Measurements from ENCODE around the gene XBP1.
A peak's percentile ranks its signal among the peaks of the same experiment; 100 is the strongest.
"Not testable (repeated sequence)": the region's sequence is repeated elsewhere in the genome, so short reads cannot be mapped to it uniquely, and the experiment has no call there.

Gene XBP1

DNA sequence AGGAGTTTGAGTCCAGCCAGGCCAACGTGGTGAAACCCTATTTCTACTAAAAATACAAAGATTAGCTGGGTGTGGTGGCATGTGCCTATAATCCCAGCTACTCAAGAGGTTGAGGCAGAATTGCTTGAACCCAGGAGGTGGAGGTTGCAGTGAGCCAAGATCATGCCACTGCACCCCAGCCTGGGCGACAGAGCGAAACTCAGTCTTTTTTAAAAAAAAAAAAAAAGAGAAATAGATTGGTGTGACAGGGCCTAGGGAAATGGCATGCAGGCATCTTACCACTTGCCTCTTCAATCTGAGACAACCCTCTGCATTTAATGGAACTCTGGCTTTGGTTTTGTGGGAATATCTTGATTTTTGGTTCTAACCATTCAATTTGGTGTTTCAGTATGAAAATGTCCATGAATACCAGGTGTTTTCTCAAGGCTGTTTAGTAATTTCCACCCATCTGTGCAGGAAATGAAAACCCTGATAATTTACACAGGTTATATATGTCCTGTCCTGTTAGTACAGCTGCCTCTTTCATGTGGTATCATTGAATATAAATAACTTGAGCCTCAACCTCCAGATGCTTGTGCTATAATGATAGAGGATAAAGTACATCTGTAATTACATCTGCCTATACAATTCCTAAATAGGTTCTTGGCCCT lies 8.4 kb downstream of the XBP1 start:
- DNase-seq (ENCODE audit: low spot score), result no peak

DNA sequence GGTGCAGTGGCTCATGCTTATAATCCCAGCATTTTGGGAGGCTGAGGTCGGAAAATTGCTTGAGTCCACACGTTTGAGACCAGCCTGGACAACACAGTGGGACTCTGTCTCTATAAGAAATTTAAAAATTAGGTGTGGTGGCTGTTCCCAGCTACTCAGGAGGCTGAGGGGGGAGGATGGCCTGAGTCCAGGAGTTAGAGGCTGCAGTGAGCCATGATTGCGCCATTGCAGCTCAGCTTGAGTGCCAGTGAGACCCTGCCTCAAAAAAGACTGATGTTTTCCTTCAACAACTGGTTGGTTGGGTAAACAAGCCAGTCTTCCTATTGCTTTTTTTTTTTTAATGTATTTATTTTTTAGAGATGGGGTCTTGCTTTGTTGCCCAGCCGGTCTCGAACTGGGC lies 9.2 kb downstream of the XBP1 start:
- DNase-seq (ENCODE audit: low spot score), result no peak

DNA sequence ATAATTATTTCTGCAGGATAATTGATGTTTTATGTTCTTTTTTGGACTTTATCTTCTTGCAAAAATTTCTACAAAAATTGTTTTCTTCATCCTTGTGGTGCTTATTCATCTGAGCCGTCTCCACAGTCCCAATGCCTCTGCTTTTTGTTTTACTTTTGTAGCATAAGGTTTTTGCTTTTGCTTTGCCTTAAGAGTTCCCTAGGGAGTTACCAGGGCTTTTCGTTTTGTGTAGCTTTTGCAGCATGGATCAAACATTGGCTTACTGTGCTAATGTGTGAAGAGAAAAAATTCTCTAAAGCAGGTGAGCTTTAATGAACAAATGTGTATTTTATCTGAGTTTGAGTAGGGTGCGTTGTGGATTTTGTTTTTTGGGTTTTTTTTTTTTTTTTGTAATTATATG lies 11.8 kb downstream of the XBP1 start:
- no peak for DNase-seq (ENCODE audit: low spot score)

DNA sequence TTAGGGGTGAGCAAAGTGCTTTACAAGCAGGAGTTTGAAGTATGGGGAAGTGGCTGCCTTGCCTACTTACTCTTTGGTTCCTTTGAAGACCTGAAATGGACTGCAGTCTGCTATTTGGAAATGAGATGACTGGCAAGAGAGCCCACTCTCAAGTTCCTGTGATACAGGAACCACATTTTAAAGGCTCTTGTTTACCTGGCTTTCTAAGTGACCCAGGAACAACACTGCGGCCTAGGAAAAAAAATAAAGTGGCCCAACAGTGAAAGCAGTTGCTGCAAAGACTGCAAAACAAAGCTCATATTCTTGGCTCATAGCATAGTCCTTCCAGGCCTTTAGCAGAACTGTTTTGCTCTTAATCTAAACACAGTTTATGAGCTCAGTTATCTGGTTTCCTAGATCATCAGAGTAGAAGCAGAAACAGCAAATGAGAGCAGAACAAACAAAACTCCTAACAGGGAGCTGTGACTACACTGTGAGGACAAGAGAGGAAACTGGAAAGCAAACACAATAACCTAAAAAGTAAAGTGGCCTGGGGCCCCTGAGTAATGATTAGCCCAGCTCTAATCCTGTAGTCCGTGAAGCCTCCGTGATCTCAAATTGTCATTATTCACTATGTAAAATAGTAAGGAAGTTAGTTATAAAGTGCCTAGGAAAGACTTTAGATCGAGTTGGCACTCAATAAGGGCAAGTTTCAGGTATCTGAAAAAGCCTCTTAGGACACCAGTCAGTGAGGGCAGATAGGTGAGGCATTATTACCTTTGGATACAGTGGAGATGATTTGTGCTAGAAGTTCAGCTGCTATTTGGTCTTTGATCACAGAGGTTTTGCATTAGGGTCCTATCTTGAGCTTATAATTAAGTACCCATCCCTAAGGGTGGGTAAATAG lies 16.3 kb downstream of the XBP1 start:
- DNase-seq (ENCODE audit: low spot score), result no peak

DNA sequence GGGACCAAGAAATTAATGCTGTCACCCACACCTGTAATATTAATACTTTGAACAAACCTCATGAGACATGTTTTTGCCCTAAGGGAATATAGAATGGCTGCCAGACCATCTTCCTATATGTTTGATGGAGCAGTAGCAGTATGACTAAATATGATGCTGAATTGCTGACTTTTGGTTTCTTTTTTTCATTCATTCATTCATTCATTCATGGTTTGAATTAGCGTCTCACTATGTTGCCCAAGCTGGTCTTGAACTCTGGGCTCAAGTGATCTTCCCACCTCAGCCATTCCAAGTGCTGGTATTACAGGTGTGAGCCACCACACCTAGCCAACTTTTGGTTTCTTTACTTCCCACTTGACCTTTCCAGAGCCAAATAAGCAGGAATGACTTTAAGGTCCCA lies 20.1 kb downstream of the XBP1 start:
- no peak for DNase-seq (ENCODE audit: low spot score)

DNA sequence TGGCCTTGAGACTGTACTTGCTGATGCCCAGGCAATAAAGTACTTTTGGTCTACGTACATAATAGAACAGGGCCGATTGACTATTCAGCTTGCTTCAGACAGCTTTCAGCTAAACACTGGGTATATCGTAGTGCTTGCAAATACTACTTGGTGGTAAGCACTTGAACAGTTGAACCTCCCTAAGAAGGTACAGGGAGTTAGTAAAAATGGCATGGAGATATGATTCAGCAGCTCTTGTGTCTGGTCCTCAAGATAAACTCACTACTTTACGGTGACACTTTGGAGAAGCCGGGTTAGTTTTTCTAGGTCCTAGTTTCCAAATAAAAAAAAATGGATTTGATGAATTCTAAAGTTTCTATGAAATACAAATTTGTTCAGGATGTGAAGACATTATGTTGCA lies 20.5 kb downstream of the XBP1 start:
- no peak for DNase-seq (ENCODE audit: low spot score)

DNA sequence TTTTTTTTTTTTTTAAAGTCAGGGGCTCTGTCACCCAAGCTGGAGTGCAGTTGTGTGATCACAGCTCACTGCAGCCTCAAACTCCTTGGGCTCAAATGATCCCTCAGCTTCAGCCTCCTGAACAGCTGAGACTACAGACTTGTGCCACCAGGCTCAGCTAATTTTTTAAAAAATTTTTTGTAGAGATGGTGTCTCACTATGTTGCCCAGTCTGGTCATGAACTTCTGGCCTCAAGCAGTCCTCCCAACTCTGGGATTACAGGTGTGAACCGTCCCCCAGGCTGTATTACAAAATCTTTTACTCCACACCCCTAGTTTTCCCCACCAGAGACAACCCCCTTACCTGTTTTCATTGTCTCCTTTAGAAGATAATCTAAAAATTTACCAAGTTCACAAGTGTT lies 26.0 kb downstream of the XBP1 start:
- no peak for DNase-seq (ENCODE audit: low spot score)

DNA sequence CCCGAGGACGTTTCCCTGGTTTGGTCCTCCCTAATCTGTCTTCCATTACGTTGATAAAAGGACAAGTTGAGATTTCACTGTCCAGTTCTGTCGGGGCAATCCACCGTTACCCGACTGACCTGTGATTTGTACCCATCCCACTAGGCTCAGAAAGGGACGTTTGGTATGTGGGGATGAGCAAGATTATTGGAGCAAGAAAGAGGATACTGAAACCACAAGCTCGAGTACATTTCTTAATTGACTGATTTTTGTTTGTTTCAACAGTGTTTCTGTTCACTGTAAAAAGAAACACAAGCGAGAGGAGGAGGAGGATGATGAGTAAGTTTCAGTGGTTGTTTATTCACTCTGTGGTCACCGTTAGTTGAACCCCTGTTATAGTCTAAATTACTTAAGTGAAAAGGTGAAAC lies 26.9 kb downstream of the XBP1 start:
- DNase-seq (ENCODE audit: low spot score), result peak; percentile 78

DNA sequence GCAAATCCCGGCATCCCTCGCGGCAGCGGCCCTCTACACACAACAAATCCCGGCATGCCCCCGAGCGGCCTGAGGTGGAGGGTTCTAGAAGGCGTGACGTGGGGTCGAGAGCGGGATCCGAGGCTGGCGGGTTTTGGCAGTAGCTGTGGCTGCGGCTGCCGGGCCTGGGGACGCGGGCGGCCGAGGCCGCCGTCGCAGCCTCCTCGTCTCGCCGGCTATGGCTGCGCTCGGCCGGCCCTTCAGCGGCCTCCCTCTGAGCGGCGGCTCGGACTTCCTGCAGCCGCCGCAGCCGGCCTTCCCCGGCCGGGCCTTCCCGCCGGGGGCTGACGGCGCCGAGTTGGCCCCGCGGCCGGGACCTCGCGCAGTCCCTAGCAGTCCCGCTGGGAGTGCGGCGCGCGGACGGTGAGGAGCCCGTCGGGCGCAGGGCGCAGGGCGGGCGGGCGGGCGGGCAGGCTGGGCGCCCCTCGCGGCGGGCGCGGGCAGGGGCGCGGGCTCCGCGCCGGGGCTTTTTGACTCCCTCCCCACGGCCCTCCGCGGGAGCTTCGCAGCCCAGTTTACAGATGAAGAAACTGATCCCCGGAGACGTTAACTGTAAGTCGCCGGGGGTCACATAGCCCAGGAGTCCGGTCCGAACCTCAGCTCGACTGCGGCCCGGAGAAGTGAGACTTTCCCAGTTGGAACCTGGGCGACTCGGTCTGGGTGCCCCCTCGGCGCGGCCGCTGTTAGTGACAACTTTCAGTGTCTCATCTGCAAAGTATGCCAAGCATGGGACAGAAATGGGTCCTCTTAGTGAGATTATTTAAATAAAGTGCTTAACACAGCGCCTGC lies 27.5 kb downstream of the XBP1 start, which contains the start of gene CCDC117:
Gene CCDC117 (plus strand): TSS at position 63 of the 828 bp plus-strand sequence. CDS start 155 bp downstream, at position 218.
- DNase-seq (ENCODE audit: low spot score), result peak; percentile 97

DNA sequence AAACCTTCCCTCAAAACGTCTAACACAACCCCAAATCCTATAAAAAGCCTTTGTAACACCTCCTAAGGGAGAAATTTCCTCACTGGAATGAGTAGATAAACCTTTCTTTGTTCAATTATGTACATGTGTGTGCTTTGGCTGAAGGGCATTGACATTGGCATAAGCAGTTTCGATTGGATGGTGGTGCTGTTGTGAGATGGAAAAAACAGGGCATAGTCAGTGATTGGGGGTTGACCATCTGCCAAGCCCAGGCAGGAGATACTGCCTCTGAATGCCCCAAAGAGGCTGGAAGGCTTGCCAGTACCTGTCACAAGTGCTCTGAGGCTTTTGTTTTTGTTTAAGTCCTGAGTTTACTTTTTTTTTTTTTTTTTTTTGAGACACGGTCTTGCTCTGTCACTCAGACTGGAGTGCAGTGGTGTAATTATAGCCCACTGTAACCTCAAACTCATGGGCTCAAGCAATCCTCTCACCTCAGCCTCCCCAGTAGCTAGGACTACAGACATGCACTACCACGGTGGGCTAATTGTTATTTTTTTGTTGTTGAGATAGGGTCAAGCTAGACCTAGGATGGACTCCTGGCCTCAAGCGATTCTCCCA lies 29.1 kb downstream of the XBP1 start:
- no peak for DNase-seq (ENCODE audit: low spot score)

DNA sequence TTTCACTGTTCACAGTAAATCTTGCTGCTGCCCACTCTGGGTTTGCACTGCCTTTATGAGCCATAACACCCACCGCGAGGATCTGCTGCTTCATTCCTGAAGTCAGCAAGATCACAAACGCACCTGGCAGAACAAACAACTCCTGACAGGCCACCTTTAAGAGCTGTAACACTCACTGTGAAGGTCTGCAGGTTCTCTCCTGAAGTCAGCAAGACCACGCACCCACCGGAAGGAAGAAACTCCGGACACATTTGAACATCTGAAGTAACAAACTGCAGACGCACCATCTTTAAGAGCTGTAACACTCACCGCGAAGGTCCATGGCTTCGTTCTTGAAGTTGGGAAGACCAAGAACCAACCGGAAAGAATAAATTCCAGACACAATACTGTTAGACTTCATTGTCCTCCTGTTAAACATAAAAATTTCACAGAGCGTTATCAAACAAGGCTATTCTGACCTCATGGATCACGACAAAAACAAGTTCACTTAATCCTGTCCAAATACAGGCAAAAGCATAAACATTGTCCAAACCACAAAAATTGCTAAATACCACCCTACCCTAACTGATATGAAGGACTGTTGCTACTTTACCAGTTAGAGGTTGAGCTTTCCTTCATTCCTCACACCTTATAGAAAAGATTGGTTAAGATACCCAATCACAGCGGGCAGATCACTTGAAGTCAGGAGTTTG lies 30.8 kb downstream of the XBP1 start:
- no peak for DNase-seq (ENCODE audit: low spot score)

DNA sequence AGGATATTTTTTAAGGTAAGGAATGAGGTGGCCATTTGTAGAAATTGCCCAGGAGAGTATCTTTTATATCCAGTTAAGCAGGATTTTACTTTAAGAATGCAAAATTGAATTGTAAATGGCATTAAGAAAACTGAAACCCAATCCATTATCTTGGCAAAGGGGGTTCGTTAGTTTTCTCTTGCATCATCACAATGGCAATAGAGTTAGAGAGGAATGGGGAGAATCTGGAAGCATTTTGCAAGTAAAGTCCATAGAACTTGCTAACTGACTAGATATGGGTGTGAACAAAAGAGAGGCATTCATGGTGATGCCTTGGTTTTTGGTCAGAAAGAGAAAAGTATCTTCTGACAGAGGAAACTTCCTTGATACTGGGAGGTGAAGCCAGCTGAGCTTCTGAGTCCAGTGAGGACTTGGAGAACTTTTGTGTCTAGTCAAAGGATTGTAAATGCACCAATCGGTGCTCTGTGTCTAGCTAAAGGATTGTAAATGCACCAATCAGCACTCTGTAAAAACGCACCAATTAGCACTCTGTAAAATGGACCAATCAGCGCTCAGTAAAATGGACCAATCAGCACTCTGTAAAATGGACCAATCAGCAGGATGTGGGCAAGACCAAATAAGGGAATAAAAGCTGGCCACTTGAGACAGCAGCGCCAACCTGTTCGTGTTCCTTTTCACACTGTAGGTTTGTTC lies 31.5 kb downstream of the XBP1 start:
- DNase-seq (ENCODE audit: low spot score), result peak; percentile 10

DNA sequence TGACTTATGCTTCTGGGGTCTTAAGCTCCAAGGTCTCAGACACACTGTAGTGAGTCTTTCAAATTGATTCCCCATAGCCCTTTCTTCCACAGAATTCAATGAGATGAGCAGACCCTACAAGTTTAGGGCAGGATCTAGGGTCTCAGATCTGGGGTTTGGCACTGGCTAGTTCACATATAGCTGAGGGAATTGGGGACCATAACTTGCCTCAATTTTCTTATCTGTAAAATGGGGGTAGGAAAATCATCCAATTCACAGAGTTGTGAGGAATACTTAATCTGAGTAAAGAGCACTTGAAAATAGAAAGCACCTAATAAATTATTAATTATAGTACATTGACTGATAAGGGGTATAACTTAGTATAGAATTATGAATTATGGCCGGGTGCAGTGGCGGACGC lies 33.7 kb downstream of the XBP1 start:
- DNase-seq (ENCODE audit: low spot score), result no peak

DNA sequence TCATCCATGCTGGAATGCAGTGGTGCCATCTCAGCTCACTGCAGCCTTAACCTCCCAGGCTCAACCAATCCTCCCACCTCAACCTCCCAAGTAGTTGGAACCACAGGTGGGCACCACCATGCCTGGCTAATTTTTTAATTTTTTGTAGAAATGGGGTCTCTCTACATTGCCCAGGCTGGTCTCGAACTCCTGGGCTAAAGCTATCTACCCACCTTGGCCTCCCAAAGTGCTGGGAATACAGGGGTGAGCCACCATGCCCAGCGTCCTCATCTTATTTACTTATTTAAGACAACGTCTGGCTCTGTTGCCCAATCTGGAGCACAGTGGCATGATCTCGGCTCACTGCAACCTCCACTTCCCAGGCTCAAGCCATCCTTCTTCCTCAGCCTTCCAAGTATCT lies 38.4 kb downstream of the XBP1 start:
- DNase-seq (ENCODE audit: low spot score), result not testable (repeated sequence)

DNA sequence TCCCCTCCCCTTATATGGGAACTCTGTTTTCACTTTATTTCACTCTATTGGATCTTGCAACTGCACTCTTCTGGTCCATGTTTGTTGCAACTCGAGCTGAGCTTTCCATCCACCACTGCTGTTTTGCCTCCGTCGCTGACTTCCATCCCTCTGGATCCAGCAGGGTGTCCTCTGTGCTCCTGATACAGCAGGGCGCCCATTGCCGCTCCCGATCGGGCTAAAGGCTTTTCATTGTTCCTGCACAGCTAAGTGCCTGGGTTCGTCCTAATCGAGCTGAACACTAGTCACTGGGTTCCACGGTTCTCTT lies 39.0 kb downstream of the XBP1 start:
- DNase-seq (ENCODE audit: low spot score), result no peak

DNA sequence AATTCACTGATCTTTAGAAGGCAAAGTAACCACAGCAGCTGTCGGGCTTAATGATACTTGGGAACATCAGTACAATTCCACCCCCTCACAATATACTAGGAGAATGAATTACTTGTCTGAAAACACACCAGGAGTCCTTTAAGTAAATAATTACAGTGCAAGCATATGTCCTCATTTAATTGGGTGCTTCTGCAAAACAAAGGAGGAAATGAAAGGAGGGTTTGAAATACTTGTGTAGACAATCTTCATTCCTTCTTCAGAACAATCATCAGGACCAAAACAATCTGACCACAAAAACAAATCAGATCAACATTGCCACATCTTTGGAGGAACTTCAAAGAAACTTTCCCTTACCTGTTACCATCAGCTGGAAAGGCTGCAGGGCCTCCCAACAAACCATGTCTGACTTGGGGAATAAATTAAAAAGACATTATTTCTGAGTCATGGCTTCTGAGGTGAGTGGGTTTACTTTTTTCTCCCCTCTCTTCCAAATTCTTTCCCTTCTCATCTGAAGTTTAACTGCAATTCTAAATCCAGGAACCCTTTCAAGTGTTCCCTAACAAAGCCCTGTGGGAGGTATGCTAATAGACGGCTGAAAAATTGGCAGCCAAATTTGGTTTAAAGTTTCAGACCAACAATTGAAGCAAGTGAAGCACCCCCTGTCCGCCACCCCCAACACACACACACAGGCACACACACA lies 40.4 kb downstream of the XBP1 start:
- no peak for DNase-seq (ENCODE audit: low spot score)

DNA sequence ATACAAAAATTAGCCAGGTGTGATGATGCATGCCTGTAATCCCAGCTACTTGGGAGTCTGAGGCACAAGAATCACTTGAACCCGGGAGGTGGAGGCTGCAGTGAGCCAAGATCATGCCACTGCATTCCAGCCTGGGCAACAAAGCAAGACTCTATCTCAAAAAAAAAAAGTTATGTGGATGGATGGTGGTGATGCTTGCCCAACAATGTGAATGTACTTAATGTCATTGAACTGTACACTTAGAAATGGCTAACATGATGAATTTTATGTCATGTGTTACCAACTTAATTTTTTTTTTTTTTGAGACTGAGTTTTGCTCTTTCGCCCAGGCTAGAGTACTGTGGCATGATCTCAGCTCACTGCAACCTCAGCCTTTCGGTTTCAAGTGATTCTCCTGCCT lies 45.9 kb downstream of the XBP1 start:
- not testable (repeated sequence) for DNase-seq (ENCODE audit: low spot score)

DNA sequence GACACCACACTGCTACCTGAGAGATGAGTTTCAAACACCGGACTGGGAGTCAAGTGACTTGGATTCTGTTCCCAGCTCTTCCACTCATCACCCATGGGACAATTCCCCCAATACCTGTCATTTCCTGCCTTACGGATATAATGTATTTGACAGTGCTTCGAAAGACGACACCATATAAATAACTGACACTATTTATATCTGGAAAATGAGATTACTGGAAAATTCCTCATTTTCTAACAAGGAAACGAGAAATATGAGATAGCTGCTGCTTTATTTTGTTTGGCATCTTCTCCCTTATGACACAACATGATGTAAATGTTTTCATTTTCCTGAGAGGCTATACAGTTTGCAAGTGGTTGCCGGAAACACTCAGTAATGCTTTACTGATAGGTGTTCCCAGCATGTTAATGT lies 49.9 kb downstream of the XBP1 start:
- DNase-seq (ENCODE audit: low spot score), result no peak
